Measurements from ENCODE around the gene TSPAN5.

GRCh38 chr4:98577956-98578355 is 80.5 kb downstream of the TSPAN5 start:
- TF ChIP-seq, protein P1, sequence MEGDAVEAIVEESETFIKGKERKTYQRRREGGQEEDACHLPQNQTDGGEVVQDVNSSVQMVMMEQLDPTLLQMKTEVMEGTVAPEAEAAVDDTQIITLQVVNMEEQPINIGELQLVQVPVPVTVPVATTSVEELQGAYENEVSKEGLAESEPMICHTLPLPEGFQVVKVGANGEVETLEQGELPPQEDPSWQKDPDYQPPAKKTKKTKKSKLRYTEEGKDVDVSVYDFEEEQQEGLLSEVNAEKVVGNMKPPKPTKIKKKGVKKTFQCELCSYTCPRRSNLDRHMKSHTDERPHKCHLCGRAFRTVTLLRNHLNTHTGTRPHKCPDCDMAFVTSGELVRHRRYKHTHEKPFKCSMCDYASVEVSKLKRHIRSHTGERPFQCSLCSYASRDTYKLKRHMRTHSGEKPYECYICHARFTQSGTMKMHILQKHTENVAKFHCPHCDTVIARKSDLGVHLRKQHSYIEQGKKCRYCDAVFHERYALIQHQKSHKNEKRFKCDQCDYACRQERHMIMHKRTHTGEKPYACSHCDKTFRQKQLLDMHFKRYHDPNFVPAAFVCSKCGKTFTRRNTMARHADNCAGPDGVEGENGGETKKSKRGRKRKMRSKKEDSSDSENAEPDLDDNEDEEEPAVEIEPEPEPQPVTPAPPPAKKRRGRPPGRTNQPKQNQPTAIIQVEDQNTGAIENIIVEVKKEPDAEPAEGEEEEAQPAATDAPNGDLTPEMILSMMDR (IDR thresholded peaks at IDR 0.05; ENCODE audit: insufficient read depth, low read length, poor library complexity, severe bottlenecking): no peak
- TF ChIP-seq EZH2phosphoT487 (conservative IDR thresholded peaks at IDR 0.05; ENCODE audit: low read length): no peak

Measured in SU-DHL-6 (cell line).